Neural crest cell (in vitro differentiated cells): ENCODE measurements around the gene POFUT1. TPM values are rescaled to one million over a fixed set of nuclear protein-coding genes. Genes with fewer than 3 reads are reported as not detected.

Source experiments
- DNase-seq: peaks from one replicate; pipeline ENCODE4 v3.0.0; 2021; ENCODE audit warnings: low read depth, mixed read lengths, low spot score
- H3K27ac Mint-ChIP-seq: one replicate; pipeline ENCODE4 v1.8.0; 2021; ENCODE audit warnings: mild to moderate bottlenecking, mixed read lengths; ENCODE audit not compliant: unreplicated experiment
- H3K27me3 Mint-ChIP-seq: 2 replicates; pipeline ENCODE4 v1.8.0; 2021; ENCODE audit warnings: low read depth, mild to moderate bottlenecking, mixed read lengths
- H3K36me3 Mint-ChIP-seq: 2 replicates; pipeline ENCODE4 v1.8.0; 2021; ENCODE audit warnings: low read depth, mild to moderate bottlenecking, mixed read lengths
- H3K4me1 Mint-ChIP-seq: 2 replicates; pipeline ENCODE4 v1.8.0; 2021; ENCODE audit warnings: mixed read lengths
- H3K4me3 Mint-ChIP-seq: one replicate; pipeline ENCODE4 v1.8.0; 2021; ENCODE audit warnings: mild to moderate bottlenecking, mixed read lengths
- H3K9me3 Mint-ChIP-seq: 2 replicates; pipeline ENCODE4 v1.8.0; 2021; ENCODE audit warnings: mixed read lengths
- CTCF ChIP-seq: fragments of 200-600 bp; sonication (generic); conservative IDR thresholded peaks from 2 replicates; pipeline ENCODE4 v1.5.0; 2021; ENCODE audit warnings: antibody characterized with exemption, mild to moderate bottlenecking
- total RNA-seq: library from RNA; stranded (reverse); gene quantifications from 2 replicates; pipeline ENCODE4 v1.2.1, GENCODE V29; 2021

Gene POFUT1
- total RNA-seq, 1 donor from 2014 or later: 51.4 TPM

GRCh38 chr20:32203356-32204204 lies 4.1 kb upstream of the POFUT1 start:
- H3K4me1 Mint-ChIP-seq: peaks cover 50% of the 10 kb centered on the region
- peak overlapping the region; percentile 99 for H3K4me3 Mint-ChIP-seq
- peaks cover 6% of the 10 kb centered on the region for H3K36me3 Mint-ChIP-seq
- TF ChIP-seq CTCF: no peak
- H3K27ac Mint-ChIP-seq: peak overlapping the region; percentile 76
- no peak for DNase-seq
- H3K9me3 Mint-ChIP-seq: no peaks in the 10 kb centered on the region
- no peaks in the 10 kb centered on the region for H3K27me3 Mint-ChIP-seq

- no peaks in the 10 kb centered on the region for H3K9me3 Mint-ChIP-seq
- no peaks in the 10 kb centered on the region for H3K27me3 Mint-ChIP-seq
- DNase-seq: no peak
- peak overlapping the region; percentile 76 for H3K27ac Mint-ChIP-seq
- peaks cover 59% of the 10 kb centered on the region for H3K4me1 Mint-ChIP-seq
- peaks cover 3% of the 10 kb centered on the region for H3K36me3 Mint-ChIP-seq
- no peak for TF ChIP-seq CTCF
- peak overlapping the region; percentile 99 for H3K4me3 Mint-ChIP-seq
These were observed 3.2 kb upstream of the POFUT1 start for GRCh38 chr20:32204205-32205109.

- no peak for DNase-seq
- H3K36me3 Mint-ChIP-seq: peaks cover 3% of the 10 kb centered on the region
- peak overlapping the region; percentile 99 for H3K4me3 Mint-ChIP-seq
- no peak for TF ChIP-seq CTCF
- H3K4me1 Mint-ChIP-seq: peaks cover 67% of the 10 kb centered on the region
- H3K9me3 Mint-ChIP-seq: no peaks in the 10 kb centered on the region
- H3K27me3 Mint-ChIP-seq: no peaks in the 10 kb centered on the region
- peak overlapping the region; percentile 29 for H3K27ac Mint-ChIP-seq
These were observed 2.4 kb upstream of the POFUT1 start for GRCh38 chr20:32205110-32205842.

GRCh38 chr20:32205843-32206759 lies 1.6 kb upstream of the POFUT1 start:
- Mint-ChIP-seq H3K4me3 (peak overlapping the region; percentile 99), H3K4me1 (peaks cover 73% of the 10 kb centered on the region), H3K36me3 (peaks cover 3% of the 10 kb centered on the region), H3K27me3 (no peaks in the 10 kb centered on the region), H3K9me3 (no peaks in the 10 kb centered on the region), H3K27ac (peak overlapping the region; percentile 98)
- TF ChIP-seq CTCF: no peak
- DNase-seq: no peak
